ENCODE measurements around the gene WIPI1. TPM values are rescaled to one million over a fixed set of nuclear protein-coding genes. Genes with fewer than 3 reads are reported as not detected.

The WIPI1 gene
- total and polyA plus RNA-seq, 2 of the 13 experiments (the other 11 are each of a cell fraction or from before 2014, with no cell fraction given): 29.4 to 141 TPM

- TF ChIP-seq, protein P1, sequence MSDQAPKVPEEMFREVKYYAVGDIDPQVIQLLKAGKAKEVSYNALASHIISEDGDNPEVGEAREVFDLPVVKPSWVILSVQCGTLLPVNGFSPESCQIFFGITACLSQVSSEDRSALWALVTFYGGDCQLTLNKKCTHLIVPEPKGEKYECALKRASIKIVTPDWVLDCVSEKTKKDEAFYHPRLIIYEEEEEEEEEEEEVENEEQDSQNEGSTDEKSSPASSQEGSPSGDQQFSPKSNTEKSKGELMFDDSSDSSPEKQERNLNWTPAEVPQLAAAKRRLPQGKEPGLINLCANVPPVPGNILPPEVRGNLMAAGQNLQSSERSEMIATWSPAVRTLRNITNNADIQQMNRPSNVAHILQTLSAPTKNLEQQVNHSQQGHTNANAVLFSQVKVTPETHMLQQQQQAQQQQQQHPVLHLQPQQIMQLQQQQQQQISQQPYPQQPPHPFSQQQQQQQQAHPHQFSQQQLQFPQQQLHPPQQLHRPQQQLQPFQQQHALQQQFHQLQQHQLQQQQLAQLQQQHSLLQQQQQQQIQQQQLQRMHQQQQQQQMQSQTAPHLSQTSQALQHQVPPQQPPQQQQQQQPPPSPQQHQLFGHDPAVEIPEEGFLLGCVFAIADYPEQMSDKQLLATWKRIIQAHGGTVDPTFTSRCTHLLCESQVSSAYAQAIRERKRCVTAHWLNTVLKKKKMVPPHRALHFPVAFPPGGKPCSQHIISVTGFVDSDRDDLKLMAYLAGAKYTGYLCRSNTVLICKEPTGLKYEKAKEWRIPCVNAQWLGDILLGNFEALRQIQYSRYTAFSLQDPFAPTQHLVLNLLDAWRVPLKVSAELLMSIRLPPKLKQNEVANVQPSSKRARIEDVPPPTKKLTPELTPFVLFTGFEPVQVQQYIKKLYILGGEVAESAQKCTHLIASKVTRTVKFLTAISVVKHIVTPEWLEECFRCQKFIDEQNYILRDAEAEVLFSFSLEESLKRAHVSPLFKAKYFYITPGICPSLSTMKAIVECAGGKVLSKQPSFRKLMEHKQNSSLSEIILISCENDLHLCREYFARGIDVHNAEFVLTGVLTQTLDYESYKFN (CRISPR knock-in tag; conservative IDR thresholded peaks at IDR 0.05): no peak
Measured at GRCh38 chr17:68385490-68386215, 71.6 kb downstream of the WIPI1 start (continued).

DNA sequence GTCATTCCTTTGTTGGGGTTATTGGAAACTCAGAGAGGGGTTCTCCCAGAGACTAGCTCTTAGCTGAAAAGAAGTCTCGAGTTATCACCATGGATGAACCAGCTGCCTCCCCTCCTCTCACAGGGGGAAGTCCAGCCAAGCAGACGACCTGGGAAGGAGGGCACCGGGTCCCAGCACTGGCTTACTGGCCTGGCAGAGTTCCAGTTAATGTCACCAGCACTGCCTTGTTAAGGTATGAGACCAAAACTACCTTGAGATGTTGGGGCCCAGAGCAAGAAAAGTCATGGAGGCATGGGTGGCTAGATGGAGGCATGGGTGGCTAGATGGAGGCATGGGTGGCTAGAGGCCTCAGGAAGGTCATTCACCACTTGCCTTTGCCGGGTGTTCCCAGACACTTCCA, 72.4 kb downstream of the WIPI1 start:
- ChIA-PET POLR2A (interaction anchor here (2.5 to 3.9 kb wide), 3 partner anchors 11 to 71 kb away, joined by 8 to 41 read pairs (median 15); no protein-coding TSS in a partner anchor), CTCF (ENCODE audit: low intra/inter-chr PET ratio, low total read pairs) (no interaction called here)
- FAIRE-seq (no peak), DNase-seq (ENCODE audit: low spot score) (no peak), ATAC-seq (no peak)
- 80% methylated on average over 4 of the region's 4 CpGs for WGBS (ENCODE audit: low lambda C conversion rate)
- intact Hi-C loops (cut with micrococcal nuclease; ENCODE audit: unreplicated experiment): no loop called here
- no peaks in the 10 kb centered on the region for H3K36me3 ChIP-seq (replicated peaks in 1 of 2; ENCODE audit: control insufficient read depth in 1 of 2, insufficient read depth in 2 of 2, low read length in 2 of 2)
- peaks cover 100% of the 10 kb centered on the region for H3K4me1 ChIP-seq (ENCODE audit: insufficient read depth, low read length)
- no peaks in the 10 kb centered on the region for H3K9me3 ChIP-seq (ENCODE audit: low read length)
- H3K27me3 ChIP-seq (ENCODE audit: control insufficient read depth in 1 of 2, insufficient read depth in 2 of 2, low read length in 2 of 2): no peaks in the 10 kb centered on the region
- H3K27ac ChIP-seq (ENCODE audit: extremely low read length, insufficient read depth, low read length): peak overlapping the region; percentile 97
- no peaks in the 10 kb centered on the region for H4K20me1 ChIP-seq (ENCODE audit: insufficient read depth, low read length)
- BruUV-seq (replicated peaks): no TSS peak
- no peak overlapping the region for H3K4me2 ChIP-seq (ENCODE audit: low read depth, low read length)
- H2AFZ ChIP-seq (ENCODE audit: low read length): no peak overlapping the region
- 0 out of 2 replicates have a peak, but pooled peaks have one; percentile 15 for TF ChIP-seq MYC (CRISPR knock-in tag; IDR thresholded peaks at IDR 0.05; ENCODE audit: borderline replicate concordance)
- TF ChIP-seq ZNF883 (CRISPR knock-in tag; IDR thresholded peaks at IDR 0.05; ENCODE audit: not compliant biosample characterization): peak; percentile 48
- 0 out of 2 replicates have a peak, but pooled peaks have one; percentile 35 for TF ChIP-seq ZNF44 (CRISPR knock-in tag; IDR thresholded peaks at IDR 0.05)
- no peak for TF ChIP-seq ZNF484 (CRISPR knock-in tag; IDR thresholded peaks at IDR 0.05; ENCODE audit: borderline replicate concordance, low read depth)
- 0 out of 2 replicates have a peak, but pooled peaks have one; percentile 34 for TF ChIP-seq ZSCAN25 (CRISPR knock-in tag; IDR thresholded peaks at IDR 0.05)
- TF ChIP-seq ZNF687 (CRISPR knock-in tag; IDR thresholded peaks at IDR 0.05): peak; percentile 17; the same call in 1 of the 2 replicates
- no peak for TF ChIP-seq ZSCAN20 (CRISPR knock-in tag; IDR thresholded peaks at IDR 0.05; ENCODE audit: borderline replicate concordance)
- no peak for TF ChIP-seq SMYD3 (CRISPR knock-in tag; IDR thresholded peaks at IDR 0.05)
- TF ChIP-seq, protein P2, sequence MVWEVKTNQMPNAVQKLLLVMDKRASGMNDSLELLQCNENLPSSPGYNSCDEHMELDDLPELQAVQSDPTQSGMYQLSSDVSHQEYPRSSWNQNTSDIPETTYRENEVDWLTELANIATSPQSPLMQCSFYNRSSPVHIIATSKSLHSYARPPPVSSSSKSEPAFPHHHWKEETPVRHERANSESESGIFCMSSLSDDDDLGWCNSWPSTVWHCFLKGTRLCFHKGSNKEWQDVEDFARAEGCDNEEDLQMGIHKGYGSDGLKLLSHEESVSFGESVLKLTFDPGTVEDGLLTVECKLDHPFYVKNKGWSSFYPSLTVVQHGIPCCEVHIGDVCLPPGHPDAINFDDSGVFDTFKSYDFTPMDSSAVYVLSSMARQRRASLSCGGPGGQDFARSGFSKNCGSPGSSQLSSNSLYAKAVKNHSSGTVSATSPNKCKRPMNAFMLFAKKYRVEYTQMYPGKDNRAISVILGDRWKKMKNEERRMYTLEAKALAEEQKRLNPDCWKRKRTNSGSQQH (CRISPR knock-in tag; IDR thresholded peaks at IDR 0.05; ENCODE audit: low read depth): no peak
- H3K9ac ChIP-seq (ENCODE audit: insufficient read depth, low read depth, low read length): peak overlapping the region; percentile 70
- H3K79me2 ChIP-seq (ENCODE audit: insufficient read depth, low read length): no peaks in the 10 kb centered on the region
- H3K4me3 ChIP-seq (replicated peaks in 1 of 3; ENCODE audit: insufficient read depth in 1 of 3, low read depth in 2 of 3, low read length in 3 of 3): no peak overlapping the region
- in situ Hi-C loops (cut with HindIII; ENCODE audit: extremely low pct_ligation_motif_present, low pct_unique_long_range_greater_than_20kb): no loop called here

All from HepG2 (cell line).